GM21390 (cell line): ENCODE measurements around the gene VWCE.
"Not testable (repeated sequence)": the region's sequence is repeated elsewhere in the genome, so short reads cannot be mapped to it uniquely, and the experiment has no call there.

Experiments used
- ATAC-seq: cut with Tn5 transposase; IDR thresholded peaks from one replicate; pipeline ENCODE4 v1.9.1; 2021; ENCODE audit not compliant: unreplicated experiment

The VWCE gene

GRCh38 chr11:61219016-61219415 is 76.1 kb downstream of the VWCE start:
- ATAC-seq, result not testable (repeated sequence)

GRCh38 chr11:61218306-61218705 is 76.8 kb downstream of the VWCE start:
- not testable (repeated sequence) for ATAC-seq

- ATAC-seq, result not testable (repeated sequence)
Observed at GRCh38 chr11:61213711-61214324, 81.3 kb downstream of the VWCE start.

- not testable (repeated sequence) for ATAC-seq
Observed at GRCh38 chr11:61212202-61212601, 82.9 kb downstream of the VWCE start.

- ATAC-seq, result not testable (repeated sequence)
Observed at GRCh38 chr11:61211327-61211952, 83.7 kb downstream of the VWCE start.

- not testable (repeated sequence) for ATAC-seq
Observed at GRCh38 chr11:61210629-61211028, 84.5 kb downstream of the VWCE start.
